Measurements from ENCODE around the gene BPGM. TPM values are rescaled to one million over a fixed set of nuclear protein-coding genes. Genes with fewer than 3 reads are reported as not detected.

Gene BPGM
- total RNA-seq, 1 donor from 2014 or later = 23.7 TPM

DNA sequence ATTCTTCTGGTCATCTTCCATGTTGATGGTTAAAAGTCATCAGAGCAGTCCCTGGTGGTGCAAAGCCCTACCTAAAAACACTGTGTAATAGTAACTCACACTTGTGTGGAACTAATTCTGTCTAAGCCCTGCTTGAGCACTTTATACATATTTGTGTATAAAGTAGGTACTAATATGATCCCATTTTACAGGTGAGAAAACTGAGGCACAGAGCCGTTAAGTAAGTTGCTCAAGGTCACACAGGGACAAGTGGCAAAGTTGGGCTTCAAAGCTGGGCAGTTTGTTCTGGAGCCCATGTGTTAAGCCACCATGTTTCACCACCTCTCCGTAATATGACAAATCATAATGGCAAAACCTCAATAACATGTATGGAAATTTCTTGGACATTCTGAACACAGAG lies 48.1 kb downstream of the BPGM start:
- no peak for DNase-seq (ENCODE audit: extremely low read depth, low read depth, low spot score)

DNA sequence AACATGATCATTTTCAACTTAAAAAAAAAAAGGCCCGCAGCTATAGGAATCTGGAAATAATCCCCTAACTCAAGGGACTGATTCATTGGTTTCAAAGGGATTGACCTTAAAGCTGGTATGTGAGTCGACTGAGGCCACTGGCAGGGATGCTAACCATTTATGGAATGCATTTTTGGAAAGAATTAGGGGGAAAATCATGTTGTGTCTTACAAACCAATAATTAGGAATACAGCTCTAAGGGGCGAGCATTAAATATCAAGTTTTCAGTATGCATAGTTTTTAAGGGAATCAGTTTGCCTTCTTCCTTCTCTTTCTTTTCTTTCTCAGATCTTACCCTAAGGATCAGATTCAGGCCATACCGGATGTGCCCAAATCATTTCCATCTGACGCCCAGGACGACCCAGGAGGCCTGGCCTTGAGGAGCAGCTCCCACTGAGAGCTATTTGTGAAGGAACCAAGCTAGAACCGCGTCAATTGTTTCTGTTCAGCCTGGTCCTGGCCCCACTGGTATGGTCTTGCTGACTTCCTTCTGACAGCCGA lies 48.7 kb downstream of the BPGM start:
- DNase-seq (ENCODE audit: extremely low read depth, low read depth, low spot score) = no peak

DNA sequence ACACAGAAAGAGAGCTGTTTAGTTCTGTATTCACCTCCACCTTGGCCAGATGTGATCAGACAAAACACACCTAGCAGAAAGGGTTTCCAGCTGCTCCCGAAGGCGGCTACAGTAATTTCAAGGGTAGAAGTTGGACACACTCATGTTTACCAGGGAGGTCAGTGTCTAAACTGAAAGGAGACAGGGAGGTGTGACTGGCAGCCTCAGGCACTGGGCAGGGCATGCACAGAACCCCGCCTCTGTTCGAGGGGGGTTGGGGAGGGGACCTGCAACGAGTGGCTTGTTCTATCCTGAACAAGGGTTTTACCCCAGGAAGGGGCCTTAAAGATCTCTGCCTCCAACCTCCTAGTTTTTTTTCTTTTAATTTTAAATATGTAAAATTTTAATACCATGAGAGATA lies 49.6 kb downstream of the BPGM start:
- DNase-seq (ENCODE audit: extremely low read depth, low read depth, low spot score) = no peak

DNA sequence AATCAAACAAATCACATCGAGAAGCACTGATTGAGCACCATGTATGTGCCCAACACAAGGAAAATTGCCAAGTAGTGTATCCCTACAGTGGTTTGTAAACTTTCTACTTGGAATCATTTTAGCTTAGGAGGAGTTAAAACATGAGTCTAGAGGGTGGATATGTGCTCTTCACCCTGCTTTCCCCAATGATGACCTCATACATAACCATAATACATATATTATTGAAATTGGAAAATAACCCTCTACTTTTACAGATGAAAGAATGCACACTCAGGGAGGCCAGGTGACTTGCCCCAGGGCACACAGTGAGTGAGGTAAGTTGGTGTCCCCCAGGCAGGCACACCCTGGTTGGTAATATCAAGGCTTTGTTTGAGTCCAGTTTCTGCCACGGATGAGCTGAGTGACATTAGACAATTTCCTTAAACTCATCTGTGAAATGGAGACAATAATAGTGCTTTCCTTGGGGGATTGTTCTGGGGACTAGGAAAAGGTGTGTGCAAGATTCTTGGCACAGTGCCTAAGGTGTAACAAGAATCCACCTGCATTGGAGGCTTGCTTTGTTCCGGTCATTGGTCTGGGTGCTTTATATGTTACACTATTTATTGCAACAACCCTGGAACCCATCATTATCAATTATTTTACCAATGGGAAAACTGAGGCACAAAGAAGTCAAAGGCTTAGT lies 50.7 kb downstream of the BPGM start:
- DNase-seq (ENCODE audit: extremely low read depth, low read depth, low spot score) = no peak

DNA sequence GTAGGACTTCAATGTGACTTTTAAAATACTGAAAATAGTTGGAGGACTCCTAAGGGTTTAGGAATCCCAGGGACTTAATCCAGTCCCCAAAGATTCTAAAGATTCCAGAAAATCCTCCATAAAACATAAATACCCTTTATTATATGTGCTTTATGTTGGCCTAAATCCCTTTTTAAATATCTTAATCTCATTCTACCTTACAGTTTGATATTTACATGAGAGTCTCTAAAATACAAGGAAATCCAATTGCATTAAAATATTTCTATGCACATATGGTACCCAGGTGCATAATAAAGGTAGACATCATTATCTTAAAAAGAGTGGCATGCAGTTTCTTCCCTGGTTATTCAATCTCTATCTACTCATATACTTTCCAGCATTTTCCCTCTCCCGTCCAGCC lies 51.8 kb downstream of the BPGM start:
- no peak for DNase-seq (ENCODE audit: extremely low read depth, low read depth, low spot score)

DNA sequence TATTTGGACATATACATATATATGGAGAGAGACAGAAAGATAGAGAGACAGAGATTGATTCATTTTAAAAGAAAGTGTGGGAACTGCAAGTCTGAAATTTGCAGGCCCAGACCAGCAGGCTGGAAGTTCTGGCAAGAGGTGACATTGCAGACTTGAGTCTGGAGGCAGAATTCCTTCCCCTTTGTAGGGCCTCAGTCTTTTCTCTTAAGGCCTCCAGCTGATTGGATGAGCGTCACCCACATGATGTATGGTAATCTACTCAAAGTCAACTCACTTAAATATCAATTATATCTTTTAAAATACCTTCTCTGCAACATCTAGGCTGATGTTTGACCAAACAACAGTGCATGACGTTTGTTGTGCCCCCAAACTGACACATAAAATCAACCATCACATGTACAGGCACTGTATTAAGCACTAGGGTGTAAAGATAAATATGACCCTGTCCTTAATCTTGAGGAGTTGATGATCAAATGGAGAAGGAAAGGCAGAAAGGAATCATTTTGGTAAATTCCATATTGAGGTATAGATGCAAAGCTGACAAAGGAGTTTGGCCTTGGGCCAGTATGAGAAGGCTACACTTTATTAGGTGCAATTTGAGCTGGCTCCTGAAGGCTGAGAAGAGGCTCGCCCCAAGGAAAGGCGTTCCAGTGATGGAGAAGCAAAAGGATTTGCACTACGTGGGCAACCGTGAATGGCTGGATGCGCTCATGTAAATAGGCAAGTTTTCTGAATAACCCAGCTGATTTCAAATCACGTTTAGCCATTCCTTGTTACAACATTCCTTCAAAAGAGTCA lies 52.6 kb downstream of the BPGM start:
- no peak for DNase-seq (ENCODE audit: extremely low read depth, low read depth, low spot score)

DNA sequence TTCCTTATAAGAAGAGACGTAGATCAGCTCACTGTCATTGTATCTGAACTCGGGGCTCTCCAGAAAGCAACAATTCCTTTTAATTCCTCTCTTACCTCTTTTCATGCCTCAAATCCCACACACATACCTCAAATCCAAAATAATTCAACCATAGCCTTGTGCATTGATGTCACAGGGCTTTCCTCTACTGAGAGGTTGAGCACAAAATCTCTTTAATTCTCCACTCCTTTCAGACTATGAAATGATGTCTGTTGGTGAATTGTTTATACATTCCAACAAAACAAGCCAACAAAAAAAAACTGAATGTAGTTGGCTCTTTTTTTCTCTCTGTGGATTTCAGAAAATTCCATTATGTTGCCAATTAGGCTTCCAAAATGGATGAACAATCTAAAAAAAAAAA lies 53.2 kb downstream of the BPGM start:
- DNase-seq (ENCODE audit: extremely low read depth, low read depth, low spot score) = no peak

DNA sequence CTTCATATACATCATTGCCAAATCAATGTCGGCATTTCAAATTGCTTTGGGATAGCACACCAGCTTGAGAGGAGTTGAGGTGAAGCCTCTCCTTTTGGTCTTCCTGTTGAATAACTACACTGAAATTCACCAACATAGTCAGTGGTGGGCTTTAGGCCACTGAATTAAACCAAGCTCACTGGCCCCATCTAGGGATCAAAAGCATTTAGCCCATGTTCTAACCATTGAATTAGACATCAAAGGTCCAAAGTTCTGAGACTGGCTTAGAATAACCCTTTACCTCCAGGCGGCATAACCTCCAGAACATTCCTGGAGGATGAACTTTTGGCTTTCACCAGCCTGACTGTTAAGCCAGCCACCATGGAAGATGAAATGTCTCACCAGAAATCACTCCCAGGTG lies 54.6 kb downstream of the BPGM start:
- DNase-seq (ENCODE audit: extremely low read depth, low read depth, low spot score) = no peak

DNA sequence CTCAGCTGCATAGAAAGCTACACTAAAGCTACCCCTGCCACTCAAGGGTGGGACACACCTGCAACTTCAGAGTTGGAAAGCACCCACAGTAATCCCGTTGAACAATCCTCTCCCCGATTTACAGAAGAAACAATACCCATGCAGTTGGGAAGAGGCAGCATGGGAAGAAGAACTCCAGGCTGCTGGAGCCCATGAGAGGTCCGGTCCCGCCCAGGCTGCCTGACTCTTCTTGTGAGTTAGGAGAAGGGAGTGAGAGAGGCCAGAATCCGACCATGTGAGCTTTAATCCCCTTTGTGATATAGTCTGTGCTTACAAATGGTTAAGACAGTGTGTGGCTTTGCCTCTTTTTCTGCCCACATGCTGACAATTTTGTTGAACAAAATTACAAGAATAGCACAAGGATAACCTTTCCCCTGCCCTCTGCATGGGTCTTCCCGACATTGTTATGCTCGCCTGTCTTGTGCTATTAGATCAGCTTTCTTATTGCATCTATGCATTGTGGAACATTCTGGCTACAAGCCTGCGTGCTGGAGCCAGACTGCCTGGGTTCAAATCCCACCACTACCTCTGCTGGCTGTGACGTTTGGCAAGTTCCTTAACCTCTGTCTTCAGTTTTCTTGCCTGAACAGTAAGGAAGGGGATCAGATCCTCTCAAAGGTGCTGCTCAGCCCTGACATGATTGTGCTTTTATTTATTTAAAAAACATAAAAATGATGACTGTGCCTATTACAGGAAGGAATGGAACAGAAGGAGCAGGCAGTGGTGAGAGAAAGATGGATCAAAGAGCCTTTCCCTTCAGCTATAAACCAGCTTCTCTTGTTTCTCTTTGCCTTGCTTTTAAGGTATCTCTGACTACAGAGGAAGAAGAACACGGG lies 56.0 kb downstream of the BPGM start:
- DNase-seq (ENCODE audit: extremely low read depth, low read depth, low spot score) = no peak

DNA sequence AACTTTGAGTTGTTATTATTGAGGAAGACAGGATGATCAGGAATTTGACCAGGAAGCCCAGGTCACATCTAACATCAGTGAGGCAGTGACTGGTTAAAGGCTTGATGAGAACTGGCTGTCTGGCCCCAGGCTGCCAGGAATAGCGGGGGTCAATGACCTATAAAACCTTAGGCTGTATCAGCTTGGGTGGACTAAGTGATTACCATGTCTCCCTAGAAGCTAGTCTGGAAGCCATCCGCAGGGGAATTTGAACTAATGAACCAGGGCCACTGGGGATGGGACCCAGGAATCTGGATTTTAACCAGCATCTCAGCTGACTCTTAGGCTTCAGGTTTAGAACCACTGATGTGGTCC lies 56.6 kb downstream of the BPGM start:
- DNase-seq (ENCODE audit: extremely low read depth, low read depth, low spot score) = no peak

DNA sequence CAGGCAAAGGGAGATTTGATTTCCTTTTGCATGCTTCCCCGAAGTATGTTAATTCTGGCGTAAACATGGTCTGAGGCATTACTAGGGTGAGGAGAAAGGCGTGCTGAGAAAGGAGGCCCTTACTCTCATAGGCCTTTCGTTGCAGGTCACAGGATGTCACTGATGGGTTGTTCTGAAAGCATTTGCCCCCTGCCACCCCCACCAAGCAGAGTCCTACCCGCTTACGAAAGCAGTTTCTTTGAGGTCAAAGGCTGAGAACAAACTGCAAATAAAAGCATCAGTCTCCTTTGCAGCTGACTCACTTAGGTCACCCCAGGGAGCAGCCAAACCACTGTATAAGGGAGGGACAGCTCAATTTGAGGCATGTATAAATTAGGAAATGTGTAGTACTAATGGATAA lies 57.1 kb downstream of the BPGM start:
- DNase-seq (ENCODE audit: extremely low read depth, low read depth, low spot score) = no peak

DNA sequence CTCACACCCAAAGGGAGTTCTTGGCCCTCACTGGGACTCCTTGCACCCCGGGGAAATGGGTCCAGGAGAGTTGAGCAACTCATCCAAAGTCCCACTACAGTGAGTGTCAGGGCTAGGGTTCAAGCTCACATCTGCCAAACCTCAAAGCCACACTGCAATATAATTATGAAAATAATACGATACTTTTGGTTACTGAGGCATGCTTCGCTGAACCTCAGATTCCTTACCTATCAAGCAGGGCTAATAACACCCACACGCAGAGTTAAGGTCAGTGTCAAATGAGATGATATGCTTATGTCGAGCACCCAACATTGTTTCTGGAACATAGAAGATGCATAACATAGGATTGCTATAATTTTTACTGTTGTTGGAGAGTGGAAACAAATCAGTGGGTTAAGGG lies 58.2 kb downstream of the BPGM start:
- DNase-seq (ENCODE audit: extremely low read depth, low read depth, low spot score) = no peak

DNA sequence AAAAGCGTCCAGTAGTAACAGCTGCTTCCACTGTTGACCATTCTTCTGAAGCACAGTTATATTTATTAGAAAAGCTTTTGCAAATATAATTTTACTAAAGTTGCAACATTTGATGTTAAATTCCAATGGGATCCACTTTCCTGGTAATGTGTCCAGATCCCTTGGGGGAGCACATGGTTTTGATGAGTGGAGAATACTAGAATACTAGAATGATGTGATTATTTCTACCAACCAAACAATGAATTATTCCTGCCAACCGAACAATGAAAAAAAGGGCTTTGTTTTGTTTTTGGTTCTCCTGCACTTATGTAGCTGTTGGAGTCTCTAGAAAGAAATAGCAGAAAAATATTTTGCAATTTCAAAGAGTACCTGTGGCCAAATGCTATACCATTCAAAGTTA lies 59.1 kb downstream of the BPGM start:
- no peak for DNase-seq (ENCODE audit: extremely low read depth, low read depth, low spot score)

DNA sequence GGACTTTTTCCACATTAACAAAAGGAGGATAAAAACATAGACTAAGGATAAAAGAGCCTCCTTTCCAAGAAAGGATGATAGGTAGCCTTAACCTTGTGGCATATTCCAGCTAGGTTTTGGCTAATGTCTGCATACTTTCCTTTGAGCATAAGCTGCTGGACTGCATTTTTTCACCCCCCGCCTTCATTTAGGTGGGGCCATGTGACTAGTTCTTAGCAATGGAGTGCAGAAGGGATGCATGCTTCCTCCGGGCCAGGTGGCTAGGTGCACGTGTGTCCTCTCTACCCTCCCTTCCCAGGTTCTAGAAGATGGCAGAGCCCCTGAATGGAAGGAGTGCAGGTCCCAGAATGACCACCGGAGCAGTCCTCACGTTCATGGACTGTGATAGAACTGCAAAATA lies 59.8 kb downstream of the BPGM start:
- no peak for DNase-seq (ENCODE audit: extremely low read depth, low read depth, low spot score)

DNA sequence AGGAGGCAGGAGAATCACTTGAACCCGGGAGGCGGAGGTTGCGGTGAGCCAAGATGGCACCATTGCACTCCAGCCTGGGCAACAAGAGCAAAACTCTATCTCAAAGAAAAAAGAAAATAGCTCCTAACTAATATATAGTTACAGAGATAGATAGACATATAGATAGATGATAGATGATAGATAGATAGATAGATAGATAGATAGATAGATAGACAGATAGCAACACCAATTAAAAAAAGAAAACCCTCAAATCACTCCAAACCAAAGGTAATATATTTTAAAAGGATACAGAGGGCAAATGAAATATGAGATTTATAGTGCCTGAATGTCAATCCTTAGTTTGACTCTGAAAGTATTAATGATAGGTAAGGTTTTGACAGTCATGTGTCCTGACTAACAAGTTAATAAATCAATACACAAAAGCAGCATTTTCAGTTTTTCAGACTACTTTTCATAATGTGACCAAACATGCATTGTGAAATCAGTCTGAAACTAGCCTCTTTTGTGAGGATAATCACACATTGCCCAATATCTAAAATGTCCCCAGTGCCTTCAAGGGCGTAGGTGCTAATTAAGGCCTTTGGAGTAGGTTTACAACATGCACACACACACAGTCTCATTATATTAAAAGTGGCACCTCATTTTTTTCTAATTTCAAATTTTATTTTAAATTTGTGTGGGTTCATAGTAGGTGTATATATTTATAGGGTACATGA lies 61.2 kb downstream of the BPGM start:
- DNase-seq (ENCODE audit: extremely low read depth, low read depth, low spot score) = no peak

DNA sequence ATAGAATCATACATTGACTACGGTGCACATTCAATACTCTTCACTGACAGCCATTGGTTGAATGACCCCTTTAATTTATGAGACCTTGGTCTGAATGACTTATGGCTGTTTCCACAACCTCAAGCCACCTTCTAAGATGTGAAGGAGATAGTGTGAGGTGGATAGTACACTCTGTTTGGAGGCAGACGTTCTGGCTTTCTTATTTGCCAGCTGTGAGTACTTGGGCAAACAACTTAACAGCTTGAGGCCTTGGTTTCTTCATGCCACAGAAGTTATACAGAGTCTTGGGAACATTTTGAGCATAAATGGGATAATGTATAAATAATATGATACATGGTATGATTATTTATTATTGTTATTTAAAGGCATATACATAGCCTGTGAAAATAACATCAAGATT lies 62.0 kb downstream of the BPGM start:
- DNase-seq (ENCODE audit: extremely low read depth, low read depth, low spot score) = no peak

DNA sequence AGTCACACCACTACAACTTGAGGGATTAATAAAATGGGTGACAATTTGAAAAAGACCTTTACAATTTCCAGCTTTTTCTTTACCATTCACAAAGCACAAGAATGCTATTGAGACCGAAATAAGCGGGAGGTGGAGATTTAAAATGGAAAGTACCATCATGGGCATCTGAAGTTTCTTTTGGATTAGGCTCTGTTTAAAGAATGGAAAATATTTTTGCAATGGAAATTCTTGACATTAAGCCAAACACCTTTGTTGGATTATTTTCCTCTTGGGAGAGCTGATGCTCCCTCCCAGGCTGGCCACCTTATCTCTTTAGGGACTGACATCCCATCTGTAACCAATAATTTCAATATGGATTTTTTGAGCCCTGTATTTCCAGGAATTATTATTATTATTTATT lies 62.5 kb downstream of the BPGM start:
- no peak for DNase-seq (ENCODE audit: extremely low read depth, low read depth, low spot score)

DNA sequence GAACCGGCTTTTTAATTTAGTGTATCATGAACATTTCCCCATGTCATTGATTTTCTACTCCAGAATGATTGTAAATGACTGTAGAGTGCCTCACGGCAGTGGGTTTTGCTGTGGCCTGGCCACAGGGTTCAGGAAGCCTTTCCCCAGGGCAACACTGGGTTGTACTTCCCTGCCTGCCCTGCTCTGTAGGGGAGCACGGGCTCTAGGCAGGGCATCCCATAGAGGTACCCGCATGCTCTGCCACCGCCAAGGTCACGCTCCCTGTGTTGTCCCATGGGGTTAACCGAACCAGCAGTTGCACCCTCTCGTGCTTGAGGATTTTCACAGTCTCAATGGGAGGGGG lies 63.8 kb downstream of the BPGM start:
- DNase-seq (ENCODE audit: extremely low read depth, low read depth, low spot score) = no peak

DNA sequence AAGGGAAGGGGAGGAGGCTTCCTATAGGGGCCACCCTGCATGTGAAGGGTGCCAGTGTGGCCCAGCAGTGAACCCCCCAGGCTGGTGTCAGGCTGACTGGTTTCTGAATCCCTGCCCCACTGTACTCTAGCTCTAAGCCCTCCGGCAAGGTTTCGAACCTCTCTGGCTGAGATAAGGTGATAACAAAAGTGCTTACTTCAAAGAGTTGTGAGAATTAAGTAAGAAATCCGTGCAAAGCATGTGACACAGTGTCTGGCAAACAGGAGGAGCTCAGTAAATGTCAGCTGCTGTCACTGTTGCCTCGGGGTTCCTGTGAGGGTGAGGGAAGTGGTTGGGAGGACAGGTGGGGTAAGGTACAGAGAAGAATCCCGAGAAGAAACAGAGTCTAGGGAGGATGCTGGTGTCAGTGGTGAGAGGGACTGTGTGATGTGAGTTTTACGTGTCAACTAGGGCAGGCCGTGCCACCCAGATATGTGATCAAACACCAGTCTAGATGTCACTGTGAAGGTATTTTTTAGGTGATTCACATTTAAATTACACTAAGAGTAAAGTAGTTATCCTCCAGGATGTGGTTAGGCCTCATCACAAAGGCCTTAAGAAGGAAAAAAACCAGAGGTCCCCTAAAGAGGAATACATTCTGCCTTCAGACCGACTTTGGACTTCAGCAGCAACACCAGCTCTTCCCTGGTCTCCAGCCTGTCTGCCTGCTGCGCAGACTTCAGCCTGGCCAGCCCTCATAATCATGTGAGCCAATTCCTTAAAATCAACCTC lies 64.4 kb downstream of the BPGM start:
- DNase-seq (ENCODE audit: extremely low read depth, low read depth, low spot score) = no peak

DNA sequence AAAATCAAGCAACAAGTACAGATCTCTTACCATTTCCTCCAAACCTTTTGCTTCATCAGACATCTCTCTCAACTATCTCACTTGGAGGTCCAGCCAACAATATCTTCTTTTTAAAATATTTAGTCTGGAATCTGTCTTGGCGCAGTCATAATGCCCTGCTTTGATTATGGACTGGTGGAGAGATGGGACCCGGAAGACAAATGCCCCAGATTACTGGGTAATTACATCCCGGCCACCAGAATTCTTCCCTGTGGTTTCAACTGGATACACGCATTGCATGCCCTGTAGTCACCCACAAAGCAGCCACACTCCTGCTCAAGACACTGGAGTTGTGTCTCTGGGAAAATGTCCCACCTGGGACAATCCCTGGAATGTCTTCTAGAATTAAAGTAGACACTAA lies 65.5 kb downstream of the BPGM start:
- DNase-seq (ENCODE audit: extremely low read depth, low read depth, low spot score) = no peak

Measured in glomerular endothelial cell (primary cell).